Measurements from ENCODE around the gene UGT1A1. TPM values are rescaled to one million over a fixed set of nuclear protein-coding genes. Genes with fewer than 3 reads are reported as not detected.

UGT1A1 gene
- total RNA-seq, 4 donors from 2014 or later = 0.24 to 1.5 (median 0.72) TPM; not detected in 1

GRCh38 chr2:233754872-233755611, 5.0 kb upstream of the UGT1A1 start:
- DNase-seq (ENCODE audit: low spot score in 2 of 2) = no peak
- 91% methylated on average over 35 of the region's 44 CpGs for WGBS

GRCh38 chr2:233756429-233757081, 3.5 kb upstream of the UGT1A1 start:
- H3K27me3 ChIP-seq = no peaks in the 10 kb centered on the region
- H3K36me3 ChIP-seq = no peaks in the 10 kb centered on the region
- H3K9me3 ChIP-seq = no peaks in the 10 kb centered on the region
- WGBS = 78% methylated on average over 7 of the region's 7 CpGs
- H3K27ac ChIP-seq = no peak overlapping the region
- no peak overlapping the region for H3K4me3 ChIP-seq
- no peak for TF ChIP-seq CTCF (IDR thresholded peaks at IDR 0.05)
- no peak for TF ChIP-seq EP300 (IDR thresholded peaks at IDR 0.05)
- no peak for TF ChIP-seq POLR2AphosphoS5 (IDR thresholded peaks at IDR 0.05)
- no peak for TF ChIP-seq POLR2A (IDR thresholded peaks at IDR 0.05)
- no peaks in the 10 kb centered on the region for H3K4me1 ChIP-seq
- DNase-seq (ENCODE audit: low spot score in 2 of 2) = no peak

More at GRCh38 chr2:233754872-233755611, 5.0 kb upstream of the UGT1A1 start:
- Histone ChIP-seq H3K9me3 (no peaks in the 10 kb centered on the region), H3K27me3 (no peaks in the 10 kb centered on the region), H3K4me3 (no peak overlapping the region), H3K27ac (no peak overlapping the region), H3K4me1 (no peaks in the 10 kb centered on the region), H3K36me3 (no peaks in the 10 kb centered on the region)
- TF ChIP-seq POLR2A (IDR thresholded peaks at IDR 0.05) (no peak), CTCF (IDR thresholded peaks at IDR 0.05) (no peak), POLR2AphosphoS5 (IDR thresholded peaks at IDR 0.05) (no peak), EP300 (IDR thresholded peaks at IDR 0.05) (no peak)

GRCh38 chr2:233758141-233758540, 1.9 kb upstream of the UGT1A1 start:
- TF ChIP-seq POLR2A (IDR thresholded peaks at IDR 0.05) = no peak
- no peak for TF ChIP-seq POLR2AphosphoS5 (IDR thresholded peaks at IDR 0.05)
- TF ChIP-seq EP300 (IDR thresholded peaks at IDR 0.05) = no peak
- TF ChIP-seq CTCF (IDR thresholded peaks at IDR 0.05) = no peak
- no peak overlapping the region for H3K4me3 ChIP-seq
- no peaks in the 10 kb centered on the region for H3K4me1 ChIP-seq

GRCh38 chr2:233758849-233759248, 1.2 kb upstream of the UGT1A1 start:
- Histone ChIP-seq H3K4me1 (no peaks in the 10 kb centered on the region), H3K27ac (no peak overlapping the region), H3K36me3 (no peaks in the 10 kb centered on the region), H3K9me3 (no peaks in the 10 kb centered on the region), H3K27me3 (no peaks in the 10 kb centered on the region), H3K4me3 (no peak overlapping the region)
- DNase-seq (ENCODE audit: low spot score in 2 of 2) = no peak
- WGBS = 95% methylated on average over 2 of the region's 2 CpGs
- no peak for TF ChIP-seq POLR2AphosphoS5 (IDR thresholded peaks at IDR 0.05)
- no peak for TF ChIP-seq CTCF (IDR thresholded peaks at IDR 0.05)
- TF ChIP-seq EP300 (IDR thresholded peaks at IDR 0.05) = no peak
- no peak for TF ChIP-seq POLR2A (IDR thresholded peaks at IDR 0.05)

More at GRCh38 chr2:233758141-233758540, 1.9 kb upstream of the UGT1A1 start:
- DNase-seq (ENCODE audit: low spot score in 2 of 2) = no peak
- Histone ChIP-seq H3K36me3 (no peaks in the 10 kb centered on the region), H3K27ac (no peak overlapping the region), H3K9me3 (no peaks in the 10 kb centered on the region), H3K27me3 (no peaks in the 10 kb centered on the region)

- 74% methylated on average over 4 of the region's 4 CpGs for WGBS
- Histone ChIP-seq H3K4me3 (no peak overlapping the region), H3K9me3 (no peaks in the 10 kb centered on the region)
Observed at GRCh38 chr2:233761040-233761769, 1.1 kb downstream of the UGT1A1 start.

More at GRCh38 chr2:233761040-233761769, 1.1 kb downstream of the UGT1A1 start:
- H3K27ac ChIP-seq = no peak overlapping the region
- H3K36me3 ChIP-seq = no peaks in the 10 kb centered on the region
- H3K27me3 ChIP-seq = no peaks in the 10 kb centered on the region
- no peak for DNase-seq (ENCODE audit: low spot score in 2 of 2)
- no peaks in the 10 kb centered on the region for H3K4me1 ChIP-seq
- TF ChIP-seq CTCF (IDR thresholded peaks at IDR 0.05) (no peak), POLR2AphosphoS5 (IDR thresholded peaks at IDR 0.05) (no peak)
